GM18870 (cell line): ENCODE results near the gene TRIM28.
"Not testable (repeated sequence)": the region's sequence is repeated elsewhere in the genome, so short reads cannot be mapped to it uniquely, and the experiment has no call there.

Experiments used
- ATAC-seq: cut with Tn5 transposase; IDR thresholded peaks from one replicate; pipeline ENCODE4 v1.9.1; 2021; ENCODE audit warnings: moderate library complexity; ENCODE audit not compliant: unreplicated experiment

The TRIM28 gene

GRCh38 chr19:58518256-58519086 lies 25.4 kb upstream of the TRIM28 start:
- ATAC-seq = no peak

DNA sequence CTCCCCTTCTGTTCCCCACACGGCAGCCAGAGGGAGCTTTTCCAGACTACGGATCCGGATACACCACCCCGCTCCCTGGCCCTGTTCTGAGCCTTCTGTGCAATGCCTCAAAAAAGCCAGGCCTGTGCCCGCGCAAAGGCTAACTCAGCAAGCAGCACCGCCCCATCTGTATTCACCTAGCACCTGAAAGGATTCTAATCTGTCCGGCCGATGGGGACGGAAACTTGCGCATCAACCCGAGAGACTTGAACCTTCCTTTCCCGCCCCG lies 24.8 kb upstream of the TRIM28 start:
- peak; percentile 0 for ATAC-seq

- peak; percentile 86 for ATAC-seq
Observed at GRCh38 chr19:58519355-58520256, 24.3 kb upstream of the TRIM28 start, which contains the start of gene ZBTB45. ZBTB45 (minus strand) TSS chr19:58519810; CDS start chr19:58517673, 2,137 bp downstream.

- no peak for ATAC-seq
Observed at GRCh38 chr19:58520257-58520599, 23.6 kb upstream of the TRIM28 start.

DNA sequence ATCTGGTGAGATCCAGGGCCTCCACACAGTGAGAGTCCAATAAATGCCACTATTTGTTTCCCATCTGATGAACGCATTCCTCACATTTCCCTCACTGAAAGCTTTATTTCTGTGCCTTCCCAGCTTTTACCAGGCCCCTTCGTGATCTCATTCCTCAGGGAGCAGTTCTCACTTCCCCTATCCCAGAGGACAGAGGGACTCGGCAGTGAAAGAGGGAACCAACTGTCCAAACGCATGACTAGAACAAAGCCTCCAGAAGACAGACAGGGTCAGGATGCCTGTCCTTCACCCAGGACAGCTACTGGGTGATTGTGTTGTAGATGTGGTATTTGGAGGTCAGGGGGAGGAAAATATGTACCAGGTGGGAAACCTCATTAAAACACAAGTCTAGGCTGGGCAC lies 22.2 kb upstream of the TRIM28 start:
- no peak for ATAC-seq

GRCh38 chr19:58522709-58523108 lies 21.2 kb upstream of the TRIM28 start:
- no peak for ATAC-seq

DNA sequence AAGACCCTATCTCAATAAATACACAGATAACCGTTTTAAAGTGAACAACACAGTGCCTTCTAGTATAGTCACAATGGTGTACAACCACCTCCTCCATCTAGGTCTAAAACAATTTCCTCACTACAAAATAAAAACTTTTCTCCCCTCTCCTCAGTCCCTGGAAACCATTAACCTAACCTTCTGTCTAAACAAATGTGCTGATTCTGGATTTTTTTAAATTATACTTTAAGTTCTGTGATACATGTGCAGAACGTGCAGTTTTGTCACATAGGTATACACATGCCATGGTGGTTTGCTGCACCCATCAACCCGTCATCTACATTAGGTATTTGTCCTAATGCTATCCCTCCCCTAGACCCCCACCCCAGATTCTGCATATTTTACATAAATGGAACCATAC lies 14.5 kb upstream of the TRIM28 start:
- no peak for ATAC-seq

GRCh38 chr19:58531034-58531840 lies 12.6 kb upstream of the TRIM28 start:
- no peak for ATAC-seq

DNA sequence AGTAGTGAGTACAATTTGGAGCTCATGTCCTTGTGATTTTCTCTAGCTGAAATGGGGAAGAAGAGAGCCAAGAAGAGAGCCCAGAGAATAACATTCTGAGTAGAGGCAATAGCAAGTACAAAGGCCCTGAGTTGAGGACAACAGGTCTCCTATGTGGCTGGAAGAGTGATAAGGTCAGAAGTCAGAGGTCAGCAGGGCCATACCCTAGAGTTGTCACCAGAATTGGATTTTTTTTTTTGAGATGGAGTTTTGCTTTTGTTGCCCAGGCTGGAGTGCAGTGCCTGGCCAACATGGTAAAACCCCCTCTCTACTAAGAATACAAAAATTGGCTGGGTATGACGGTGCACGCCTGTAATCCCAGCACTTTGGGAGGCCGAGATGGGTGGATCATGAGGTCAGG lies 8.0 kb upstream of the TRIM28 start:
- ATAC-seq = no peak

- ATAC-seq = no peak
Observed at GRCh38 chr19:58536852-58537798, 6.7 kb upstream of the TRIM28 start.

DNA sequence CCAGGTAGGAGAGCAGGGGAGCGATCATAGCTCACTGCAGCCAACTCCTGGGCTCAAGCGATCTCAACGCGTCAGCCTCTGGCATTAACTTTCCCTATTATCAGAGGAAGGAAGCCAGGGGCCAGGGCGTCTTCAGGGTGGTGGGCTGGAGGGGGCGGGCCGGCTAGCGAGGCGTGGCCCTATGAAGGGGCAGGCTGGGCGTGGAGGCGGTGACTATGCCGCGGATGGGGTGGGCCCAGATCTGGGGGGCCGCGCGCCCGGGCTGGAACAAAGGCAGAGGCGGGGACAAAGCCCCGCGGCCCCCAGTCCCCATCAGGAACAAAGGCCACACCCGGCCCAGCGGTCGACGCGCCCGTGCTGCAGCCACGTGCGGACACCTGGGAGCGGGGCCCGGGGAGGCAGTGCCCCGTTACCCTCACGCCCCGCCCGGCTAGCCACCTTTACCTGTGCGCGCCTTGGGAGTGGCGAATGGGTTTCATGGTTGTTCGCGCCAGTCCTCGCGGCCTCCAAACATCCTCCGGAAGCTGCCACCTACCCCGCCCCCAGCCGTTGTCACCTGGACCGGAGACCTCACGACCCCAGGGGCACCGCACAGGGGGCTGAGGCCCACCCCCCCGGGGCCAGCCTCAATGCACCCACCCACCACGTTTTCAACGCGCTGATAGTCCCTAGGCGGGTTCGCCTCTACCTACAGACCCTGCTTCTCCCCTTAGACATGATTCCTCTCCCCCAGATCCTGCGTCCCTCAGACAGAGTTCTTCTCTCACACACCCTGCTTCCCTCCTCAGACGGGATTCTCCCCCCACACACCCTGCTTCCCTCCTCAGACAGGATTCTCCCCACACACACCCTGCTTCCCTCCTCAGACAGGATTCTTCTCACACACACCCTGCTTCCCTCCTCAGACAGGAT lies 5.4 kb upstream of the TRIM28 start:
- no peak for ATAC-seq

- not testable (repeated sequence) for ATAC-seq
Observed at GRCh38 chr19:58539169-58539559, 4.7 kb upstream of the TRIM28 start.

- not testable (repeated sequence) for ATAC-seq
Observed at GRCh38 chr19:58542641-58543372, 1.1 kb upstream of the TRIM28 start.

DNA sequence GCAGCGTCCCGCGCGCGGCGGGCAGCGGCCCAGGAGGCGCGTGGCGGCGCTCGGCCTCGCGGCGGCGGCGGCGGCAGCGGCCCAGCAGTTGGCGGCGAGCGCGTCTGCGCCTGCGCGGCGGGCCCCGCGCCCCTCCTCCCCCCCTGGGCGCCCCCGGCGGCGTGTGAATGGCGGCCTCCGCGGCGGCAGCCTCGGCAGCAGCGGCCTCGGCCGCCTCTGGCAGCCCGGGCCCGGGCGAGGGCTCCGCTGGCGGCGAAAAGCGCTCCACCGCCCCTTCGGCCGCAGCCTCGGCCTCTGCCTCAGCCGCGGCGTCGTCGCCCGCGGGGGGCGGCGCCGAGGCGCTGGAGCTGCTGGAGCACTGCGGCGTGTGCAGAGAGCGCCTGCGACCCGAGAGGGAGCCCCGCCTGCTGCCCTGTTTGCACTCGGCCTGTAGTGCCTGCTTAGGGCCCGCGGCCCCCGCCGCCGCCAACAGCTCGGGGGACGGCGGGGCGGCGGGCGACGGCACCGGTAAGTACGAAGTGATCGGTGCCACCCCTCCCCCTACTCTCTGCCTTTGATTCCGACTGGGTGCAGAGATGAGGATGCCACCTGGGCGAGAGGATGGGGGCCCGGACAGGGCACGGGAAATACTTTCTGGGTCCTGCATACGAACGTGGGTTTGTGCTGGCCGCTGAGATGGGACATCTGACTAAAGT lies 874 bp downstream of the TRIM28 start:
- peak; percentile 29 for ATAC-seq

DNA sequence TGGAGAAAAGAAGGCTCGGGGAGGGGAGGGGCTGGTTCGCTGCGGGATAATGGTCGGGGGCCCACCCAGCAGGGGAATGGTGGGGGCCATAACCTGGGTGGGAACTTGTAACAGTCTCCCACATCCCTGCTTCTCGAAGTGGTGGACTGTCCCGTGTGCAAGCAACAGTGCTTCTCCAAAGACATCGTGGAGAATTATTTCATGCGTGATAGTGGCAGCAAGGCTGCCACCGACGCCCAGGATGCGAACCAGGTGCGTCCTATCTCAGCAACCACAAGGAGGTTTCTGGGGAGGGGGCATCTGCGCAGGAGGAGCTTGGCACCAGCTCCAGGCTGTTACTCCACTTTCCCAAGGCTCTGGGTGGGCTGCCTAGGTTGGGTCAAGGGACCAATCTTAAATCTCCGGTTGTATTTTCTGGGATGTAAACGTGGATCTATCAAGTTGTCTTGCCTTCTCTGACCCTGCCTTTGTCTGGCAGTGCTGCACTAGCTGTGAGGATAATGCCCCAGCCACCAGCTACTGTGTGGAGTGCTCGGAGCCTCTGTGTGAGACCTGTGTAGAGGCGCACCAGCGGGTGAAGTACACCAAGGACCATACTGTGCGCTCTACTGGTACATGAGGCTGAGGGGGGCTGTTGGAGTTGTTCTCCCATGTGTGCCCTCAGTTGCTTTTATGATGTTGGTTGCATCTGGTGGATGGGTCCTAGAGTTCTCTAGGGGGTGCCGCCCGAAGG lies 1.6 kb downstream of the TRIM28 start:
- ATAC-seq = no peak

GRCh38 chr19:58546019-58546530 lies 2.2 kb downstream of the TRIM28 start:
- no peak for ATAC-seq
